ENCODE results near the gene SRPRB. TPM values are rescaled to one million over a fixed set of nuclear protein-coding genes. Genes with fewer than 3 reads are reported as not detected.

SRPRB gene
- total and polyA plus RNA-seq, 9 of the 15 experiments (the other 6 are each of a cell fraction or from before 2014, with no cell fraction given): 29.5 to 66.0 (median 41.4) TPM

GRCh38 chr3:133821767-133822638 is 16.4 kb downstream of the SRPRB start (continued):
- TF ChIP-seq POLR2G (IDR thresholded peaks at IDR 0.05; ENCODE audit: low read depth, low read length) (no peak), ZNF324 (CRISPR knock-in tag; IDR thresholded peaks at IDR 0.05) (no peak), RUNX1 (IDR thresholded peaks at IDR 0.05; ENCODE audit: low read depth) (no peak), FOXK2 (conservative IDR thresholded peaks at IDR 0.05 in 1 of 2, IDR thresholded peaks at IDR 0.05 in 1 of 2; ENCODE audit: low read depth in 2 of 2) (no peak), RBM25 (IDR thresholded peaks at IDR 0.05; ENCODE audit: low read depth, low read length, severe bottlenecking) (no peak), SIN3B (IDR thresholded peaks at IDR 0.05; ENCODE audit: low read depth) (no peak), ZNF586 (CRISPR knock-in tag; conservative IDR thresholded peaks at IDR 0.05) (no peak), NCOA2 (IDR thresholded peaks at IDR 0.05; ENCODE audit: partially characterized antibody in 2 of 2) (no peak), ETV5 (CRISPR knock-in tag; IDR thresholded peaks at IDR 0.05; ENCODE audit: low read depth) (no peak), MTA1 (IDR thresholded peaks at IDR 0.05; ENCODE audit: borderline replicate concordance) (no peak), SIN3A (IDR thresholded peaks at IDR 0.05; ENCODE audit: borderline replicate concordance in 2 of 2, control insufficient read depth in 1 of 2, low read depth in 2 of 2, low read length in 2 of 2) (no peak), ARID3B (CRISPR knock-in tag; IDR thresholded peaks at IDR 0.05; ENCODE audit: borderline replicate concordance) (no peak), FOSL1 (tag; conservative IDR thresholded peaks at IDR 0.05) (peak; percentile 70), TOE1 (IDR thresholded peaks at IDR 0.05; ENCODE audit: borderline replicate concordance) (no peak), TOE1 (CRISPR knock-in tag; IDR thresholded peaks at IDR 0.05; ENCODE audit: borderline replicate concordance, low read depth) (no peak), RAD21 (CRISPR knock-in tag; conservative IDR thresholded peaks at IDR 0.05 in 1 of 2, IDR thresholded peaks at IDR 0.05 in 1 of 2) (peak in 1 of 2 experiments; percentile 52; a peak in 2 of 4 replicates), POLR2AphosphoS5 (IDR thresholded peaks at IDR 0.05; ENCODE audit: control insufficient read depth, insufficient read depth, low read depth, low read length) (0 out of 2 replicates have a peak, but pooled peaks have one; percentile 21), CTBP1 (IDR thresholded peaks at IDR 0.05; ENCODE audit: borderline replicate concordance) (0 out of 2 replicates have a peak, but pooled peaks have one; percentile 36), MXI1 (IDR thresholded peaks at IDR 0.05; ENCODE audit: low read depth, low read length) (no peak)
- TF ChIP-seq, protein P1, sequence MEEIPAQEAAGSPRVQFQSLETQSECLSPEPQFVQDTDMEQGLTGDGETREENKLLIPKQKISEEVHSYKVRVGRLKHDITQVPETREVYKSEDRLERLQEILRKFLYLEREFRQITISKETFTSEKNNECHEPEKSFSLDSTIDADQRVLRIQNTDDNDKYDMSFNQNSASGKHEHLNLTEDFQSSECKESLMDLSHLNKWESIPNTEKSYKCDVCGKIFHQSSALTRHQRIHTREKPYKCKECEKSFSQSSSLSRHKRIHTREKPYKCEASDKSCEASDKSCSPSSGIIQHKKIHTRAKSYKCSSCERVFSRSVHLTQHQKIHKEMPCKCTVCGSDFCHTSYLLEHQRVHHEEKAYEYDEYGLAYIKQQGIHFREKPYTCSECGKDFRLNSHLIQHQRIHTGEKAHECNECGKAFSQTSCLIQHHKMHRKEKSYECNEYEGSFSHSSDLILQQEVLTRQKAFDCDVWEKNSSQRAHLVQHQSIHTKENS (CRISPR knock-in tag; IDR thresholded peaks at IDR 0.05): no peak
- TF ChIP-seq, protein P2, sequence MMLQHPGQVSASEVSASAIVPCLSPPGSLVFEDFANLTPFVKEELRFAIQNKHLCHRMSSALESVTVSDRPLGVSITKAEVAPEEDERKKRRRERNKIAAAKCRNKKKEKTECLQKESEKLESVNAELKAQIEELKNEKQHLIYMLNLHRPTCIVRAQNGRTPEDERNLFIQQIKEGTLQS (IDR thresholded peaks at IDR 0.05): peak; percentile 69
- TF ChIP-seq, protein P2 (CRISPR knock-in tag; conservative IDR thresholded peaks at IDR 0.05): no peak
